WTC11 (cell line): ENCODE results near the gene SYNDIG1. TPM values are rescaled to one million over a fixed set of nuclear protein-coding genes. Genes with fewer than 3 reads are reported as not detected.

Source experiments
- ATAC-seq: fragments of 200-7000 bp; cut with Tn5 transposase; 2 replicates; pipeline ENCODE4 v1.10.0; 2021; ENCODE audit warnings: mild to moderate bottlenecking, moderate library complexity
- CTCF ChIA-PET: fragments of 300-600 bp; sonication (Branson Sonifier 250); formaldehyde crosslinking; loops from one replicate; lab custom pipeline; 2021; ENCODE audit warnings: antibody characterized with exemption; lab: Charles Lee
- POLR2A ChIA-PET: fragments of 350-600 bp; sonication (Branson Sonifier 250); formaldehyde crosslinking; loops from one replicate; lab custom pipeline; 2021; ENCODE audit warnings: antibody characterized with exemption; lab: Charles Lee
- DNase-seq: peaks from one replicate; pipeline ENCODE4 v3.0.0; 2021; ENCODE audit warnings: low spot score
- H3K27ac Mint-ChIP-seq: 2 replicates; pipeline ENCODE4 v1.8.0; 2021; ENCODE audit warnings: mixed read lengths
- H3K27me3 Mint-ChIP-seq: 2 replicates; pipeline ENCODE4 v1.8.0; 2021; ENCODE audit warnings: low read depth, mild to moderate bottlenecking, moderate library complexity, mixed read lengths
- H3K36me3 Mint-ChIP-seq: 2 replicates; pipeline ENCODE4 v1.8.0; 2021; ENCODE audit warnings: mixed read lengths
- H3K4me1 Mint-ChIP-seq: 2 replicates; pipeline ENCODE4 v1.8.0; 2022; ENCODE audit warnings: mixed read lengths
- H3K4me3 Mint-ChIP-seq: 2 replicates; pipeline ENCODE4 v1.8.0; 2021; ENCODE audit warnings: mild to moderate bottlenecking, moderate library complexity, mixed read lengths
- H3K9me3 Mint-ChIP-seq: 2 replicates; pipeline ENCODE4 v1.8.0; 2021; ENCODE audit warnings: mixed read lengths
- AFF4 ChIP-seq: sonication (generic); formaldehyde crosslinking; IDR thresholded peaks from 2 replicates; pipeline ENCODE4 v1.8.1; 2023; ENCODE audit warnings: mild to moderate bottlenecking, missing genetic modification reagents, borderline replicate concordance
- IRF2 ChIP-seq: sonication (generic); formaldehyde crosslinking; IDR thresholded peaks from 2 replicates; pipeline ENCODE4 v1.8.0; 2022; ENCODE audit warnings: low read depth, missing genetic modification reagents, borderline replicate concordance
- JUN ChIP-seq: sonication (generic); formaldehyde crosslinking; IDR thresholded peaks from 2 replicates; pipeline ENCODE4 v1.8.0; 2023; ENCODE audit warnings: mild to moderate bottlenecking, missing genetic modification reagents
- NR1H2 ChIP-seq: sonication (generic); formaldehyde crosslinking; IDR thresholded peaks from 2 replicates; pipeline ENCODE4 v1.9.0; 2021; ENCODE audit warnings: mild to moderate bottlenecking, moderate library complexity, missing genetic modification reagents
- SMAD4 ChIP-seq: sonication (generic); formaldehyde crosslinking; IDR thresholded peaks from 2 replicates; pipeline ENCODE4 v1.8.0; 2022; ENCODE audit warnings: mild to moderate bottlenecking, missing genetic modification reagents
- SP1 ChIP-seq: sonication (generic); formaldehyde crosslinking; conservative IDR thresholded peaks from 2 replicates; pipeline ENCODE4 v1.8.1; 2022; ENCODE audit warnings: missing genetic modification reagents
- TCF7 ChIP-seq: sonication (generic); formaldehyde crosslinking; IDR thresholded peaks from 2 replicates; pipeline ENCODE4 v1.8.0; 2022; ENCODE audit warnings: mild to moderate bottlenecking, low read depth, missing genetic modification reagents, moderate library complexity
- TEAD1 ChIP-seq: sonication (generic); formaldehyde crosslinking; IDR thresholded peaks from 2 replicates; pipeline ENCODE4 v1.8.0; 2022; ENCODE audit warnings: mild to moderate bottlenecking, missing genetic modification reagents
- TEAD4 ChIP-seq: sonication (generic); formaldehyde crosslinking; IDR thresholded peaks from 2 replicates; pipeline ENCODE4 v1.8.0; 2022; ENCODE audit warnings: mild to moderate bottlenecking, missing genetic modification reagents
- total RNA-seq: library from RNA; stranded (reverse); gene quantifications from 3 replicates; pipeline ENCODE4 v1.2.3, GENCODE V29; 2021
- TF ChIP-seq, protein P1 (sequence below): sonication (generic); formaldehyde crosslinking; IDR thresholded peaks from 2 replicates; pipeline ENCODE4 v1.8.0; 2022; ENCODE audit warnings: mild to moderate bottlenecking, missing genetic modification reagents
- TF ChIP-seq, protein P2 (sequence below): sonication (generic); formaldehyde crosslinking; IDR thresholded peaks from 2 replicates; pipeline ENCODE4 v1.8.0; 2022; ENCODE audit warnings: mild to moderate bottlenecking, missing genetic modification reagents
- TF ChIP-seq, protein P3 (sequence below): fragments of 250-450 bp; sonication (Bioruptor Pico); IDR thresholded peaks from 2 replicates; pipeline ENCODE4 v2.1.2; 2022; ENCODE audit warnings: mild to moderate bottlenecking, moderate library complexity
- TF ChIP-seq, protein P4 (sequence below): sonication (generic); formaldehyde crosslinking; IDR thresholded peaks from 2 replicates; pipeline ENCODE4 v1.8.1; 2022; ENCODE audit warnings: mild to moderate bottlenecking, missing genetic modification reagents, moderate library complexity, borderline replicate concordance

The SYNDIG1 gene
- total RNA-seq, 1 experiment from 2014 or later = 6.4 TPM

DNA sequence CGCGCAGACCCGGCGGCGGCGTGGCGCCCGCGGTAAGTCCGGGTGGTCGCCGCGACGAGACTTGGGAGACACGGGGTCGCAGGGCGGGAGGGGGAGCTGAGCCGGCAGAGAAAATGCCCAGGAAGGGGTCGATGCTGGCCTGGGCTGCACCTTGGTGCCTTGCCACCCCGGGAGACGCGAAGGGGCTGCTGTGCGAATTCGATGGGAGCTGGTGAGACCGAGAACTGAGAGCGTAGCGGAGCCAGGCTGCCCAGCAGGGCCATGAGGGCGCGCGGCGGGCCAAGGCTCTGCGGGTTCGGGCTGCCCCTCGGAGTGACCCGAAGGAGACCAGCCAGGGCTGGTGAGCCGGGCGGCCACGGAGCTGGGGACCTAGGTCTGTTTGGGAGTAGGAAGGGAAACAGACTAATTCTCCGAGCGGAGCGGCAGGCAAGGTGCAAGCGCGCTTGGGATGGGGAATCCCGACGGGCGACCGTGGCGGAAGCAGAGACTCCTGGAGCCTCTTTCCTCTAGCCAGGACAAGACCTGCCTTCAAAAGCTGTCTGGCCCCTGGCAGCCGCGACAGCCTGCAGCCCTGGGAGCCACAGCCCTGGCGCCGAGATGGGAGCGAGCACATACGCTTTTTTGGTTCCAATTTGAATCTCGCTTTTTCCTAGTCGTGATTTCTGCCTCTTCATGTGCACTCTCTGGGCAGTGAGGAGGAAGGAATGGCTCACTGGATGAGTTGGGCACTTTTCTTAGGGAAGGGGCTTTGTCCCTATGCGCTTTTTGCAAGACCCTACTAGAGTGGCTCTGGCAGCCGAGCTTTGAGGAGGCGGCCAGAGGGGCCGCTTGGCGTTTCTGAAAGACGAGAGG lies 691 bp downstream of the SYNDIG1 start:
- TF ChIP-seq, protein P1, sequence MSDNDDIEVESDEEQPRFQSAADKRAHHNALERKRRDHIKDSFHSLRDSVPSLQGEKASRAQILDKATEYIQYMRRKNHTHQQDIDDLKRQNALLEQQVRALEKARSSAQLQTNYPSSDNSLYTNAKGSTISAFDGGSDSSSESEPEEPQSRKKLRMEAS = peak; percentile 42; the same call in 1 of the 2 replicates
- TF ChIP-seq NR1H2 (CRISPR knock-in tag) (no peak), AFF4 (CRISPR knock-in tag) (no peak)
- POLR2A ChIA-PET = interaction anchor here (0.6 to 1.1 kb wide), 2 partner anchors 45 to 100 kb away, joined by 3 read pairs; no protein-coding TSS in a partner anchor
- ATAC-seq (peak; percentile 8), DNase-seq (peak; percentile 33)
- CTCF ChIA-PET = interaction anchor here (1.0 to 2.3 kb wide), 5 partner anchors 8 to 24 kb away, joined by 3 to 7 read pairs (median 4); no protein-coding TSS in a partner anchor
- H3K4me1 Mint-ChIP-seq = peaks cover 40% of the 10 kb centered on the region
- H3K27ac Mint-ChIP-seq = no peak overlapping the region
- H3K4me3 Mint-ChIP-seq = peak overlapping the region; percentile 85
- no peaks in the 10 kb centered on the region for H3K36me3 Mint-ChIP-seq
- H3K27me3 Mint-ChIP-seq = peaks cover 76% of the 10 kb centered on the region
- H3K9me3 Mint-ChIP-seq = no peaks in the 10 kb centered on the region

DNA sequence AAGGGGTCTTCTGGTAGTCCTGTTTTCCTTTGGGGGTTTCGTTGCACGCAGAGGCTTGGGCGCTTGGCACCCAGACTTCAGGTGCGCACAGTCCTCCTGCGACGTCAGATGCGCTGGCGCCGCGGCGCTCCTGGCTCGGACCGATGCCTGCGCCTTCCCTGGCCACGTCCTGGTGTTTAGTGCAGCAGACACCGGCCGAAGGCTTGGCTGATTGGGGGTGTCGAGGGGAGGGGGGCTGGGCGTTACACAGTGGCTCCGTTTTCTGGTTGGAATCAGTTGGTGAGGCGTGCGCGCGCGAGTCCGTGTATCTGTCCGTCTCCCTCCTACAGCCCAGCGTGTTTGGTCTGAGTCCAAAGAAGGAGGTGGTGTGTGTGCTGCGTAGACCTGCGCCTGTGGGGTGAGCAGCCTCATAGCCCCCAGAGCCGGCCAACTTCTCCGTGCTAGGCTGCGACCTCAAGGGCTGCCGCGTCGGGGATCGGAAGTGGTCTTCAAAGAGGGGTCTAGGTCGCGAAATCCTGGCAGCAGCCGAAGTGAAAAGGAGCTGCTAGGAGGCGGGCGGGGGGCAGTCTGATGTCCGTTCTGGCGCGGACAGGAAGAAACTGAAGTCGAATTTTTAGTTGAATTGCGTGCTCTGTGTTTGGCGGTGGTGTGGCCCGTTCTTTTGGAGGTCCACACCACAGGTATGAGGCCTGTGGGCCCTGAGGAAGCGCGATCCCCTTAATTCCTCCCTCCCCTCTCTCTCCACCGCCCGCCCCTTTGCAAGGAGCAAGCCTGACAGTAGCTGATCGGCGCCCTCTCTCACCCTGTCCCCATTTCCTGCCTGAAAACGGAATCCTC lies 1.5 kb downstream of the SYNDIG1 start:
- H3K4me3 Mint-ChIP-seq = peak overlapping the region; percentile 85
- ATAC-seq = peak; percentile 36
- no peak for TF ChIP-seq JUN (CRISPR knock-in tag)
- no peak for TF ChIP-seq SMAD4 (CRISPR knock-in tag)
- TF ChIP-seq, protein P2, sequence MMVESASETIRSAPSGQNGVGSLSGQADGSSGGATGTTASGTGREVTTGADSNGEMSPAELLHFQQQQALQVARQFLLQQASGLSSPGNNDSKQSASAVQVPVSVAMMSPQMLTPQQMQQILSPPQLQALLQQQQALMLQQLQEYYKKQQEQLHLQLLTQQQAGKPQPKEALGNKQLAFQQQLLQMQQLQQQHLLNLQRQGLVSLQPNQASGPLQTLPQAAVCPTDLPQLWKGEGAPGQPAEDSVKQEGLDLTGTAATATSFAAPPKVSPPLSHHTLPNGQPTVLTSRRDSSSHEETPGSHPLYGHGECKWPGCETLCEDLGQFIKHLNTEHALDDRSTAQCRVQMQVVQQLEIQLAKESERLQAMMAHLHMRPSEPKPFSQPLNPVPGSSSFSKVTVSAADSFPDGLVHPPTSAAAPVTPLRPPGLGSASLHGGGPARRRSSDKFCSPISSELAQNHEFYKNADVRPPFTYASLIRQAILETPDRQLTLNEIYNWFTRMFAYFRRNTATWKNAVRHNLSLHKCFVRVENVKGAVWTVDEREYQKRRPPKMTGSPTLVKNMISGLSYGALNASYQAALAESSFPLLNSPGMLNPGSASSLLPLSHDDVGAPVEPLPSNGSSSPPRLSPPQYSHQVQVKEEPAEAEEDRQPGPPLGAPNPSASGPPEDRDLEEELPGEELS (CRISPR knock-in tag) = no peak
- TF ChIP-seq, protein P3, sequence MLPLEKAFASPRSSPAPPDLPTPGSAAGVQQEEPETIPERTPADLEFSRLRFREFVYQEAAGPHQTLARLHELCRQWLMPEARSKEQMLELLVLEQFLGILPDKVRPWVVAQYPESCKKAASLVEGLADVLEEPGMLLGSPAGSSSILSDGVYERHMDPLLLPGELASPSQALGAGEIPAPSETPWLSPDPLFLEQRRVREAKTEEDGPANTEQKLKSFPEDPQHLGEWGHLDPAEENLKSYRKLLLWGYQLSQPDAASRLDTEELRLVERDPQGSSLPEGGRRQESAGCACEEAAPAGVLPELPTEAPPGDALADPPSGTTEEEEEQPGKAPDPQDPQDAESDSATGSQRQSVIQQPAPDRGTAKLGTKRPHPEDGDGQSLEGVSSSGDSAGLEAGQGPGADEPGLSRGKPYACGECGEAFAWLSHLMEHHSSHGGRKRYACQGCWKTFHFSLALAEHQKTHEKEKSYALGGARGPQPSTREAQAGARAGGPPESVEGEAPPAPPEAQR (CRISPR knock-in tag) = no peak
- TF ChIP-seq TEAD4 (CRISPR knock-in tag) = no peak
- TF ChIP-seq SP1 (CRISPR knock-in tag) = no peak
- TF ChIP-seq TCF7 = no peak
- no peak for TF ChIP-seq TEAD1 (CRISPR knock-in tag)
- TF ChIP-seq IRF2 = no peak
- TF ChIP-seq, protein P4, sequence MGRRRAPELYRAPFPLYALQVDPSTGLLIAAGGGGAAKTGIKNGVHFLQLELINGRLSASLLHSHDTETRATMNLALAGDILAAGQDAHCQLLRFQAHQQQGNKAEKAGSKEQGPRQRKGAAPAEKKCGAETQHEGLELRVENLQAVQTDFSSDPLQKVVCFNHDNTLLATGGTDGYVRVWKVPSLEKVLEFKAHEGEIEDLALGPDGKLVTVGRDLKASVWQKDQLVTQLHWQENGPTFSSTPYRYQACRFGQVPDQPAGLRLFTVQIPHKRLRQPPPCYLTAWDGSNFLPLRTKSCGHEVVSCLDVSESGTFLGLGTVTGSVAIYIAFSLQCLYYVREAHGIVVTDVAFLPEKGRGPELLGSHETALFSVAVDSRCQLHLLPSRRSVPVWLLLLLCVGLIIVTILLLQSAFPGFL (CRISPR knock-in tag) = no peak
- TF ChIP-seq, all 79 proteins: peak for 0
- peak; percentile 52 for DNase-seq
- peaks cover 72% of the 10 kb centered on the region for H3K27me3 Mint-ChIP-seq
- H3K9me3 Mint-ChIP-seq = no peaks in the 10 kb centered on the region
- H3K27ac Mint-ChIP-seq = no peak overlapping the region
- ChIA-PET POLR2A (interaction anchor here (0.7 to 1.1 kb wide), 2 partner anchors 45 to 71 kb away, joined by 3 read pairs; no protein-coding TSS in a partner anchor), CTCF (interaction anchor here (0.7 to 2.3 kb wide), 10 partner anchors 8 to 1223 kb away, joined by 3 to 7 read pairs (median 4); no protein-coding TSS in a partner anchor)
- no peaks in the 10 kb centered on the region for H3K36me3 Mint-ChIP-seq
- peaks cover 40% of the 10 kb centered on the region for H3K4me1 Mint-ChIP-seq
